H1 (cell line): ENCODE data around the gene CEP170.
"Not testable (repeated sequence)": the region's sequence is repeated elsewhere in the genome, so short reads cannot be mapped to it uniquely, and the experiment has no call there.

ENCODE experiments used
- CHD1 ChIP-seq: IDR thresholded peaks from 2 replicates; pipeline ENCODE4 v1.6.1; 2012; ENCODE audit warnings: low read depth, low read length, improper control_type of control experiment
- CHD2 ChIP-seq: IDR thresholded peaks from 2 replicates; pipeline ENCODE4 v1.6.1; 2012; ENCODE audit warnings: low read length, improper control_type of control experiment
- EZH2 ChIP-seq: fragments of 200-600 bp; sonication (generic); IDR thresholded peaks from 2 replicates; pipeline ENCODE4 v1.7.1; 2012; ENCODE audit warnings: low read depth, mild to moderate bottlenecking, moderate library complexity, low read length, inconsistent platforms; ENCODE audit not compliant: severe bottlenecking
- GABPA ChIP-seq: IDR thresholded peaks from 2 replicates; pipeline ENCODE4 v1.6.1; 2011; ENCODE audit warnings: mild to moderate bottlenecking, low read length, moderate library complexity, borderline replicate concordance; ENCODE audit not compliant: insufficient read depth
- HDAC6 ChIP-seq: IDR thresholded peaks from one replicate; pipeline ENCODE4 v1.7.1; 2012; ENCODE audit warnings: low read depth, mild to moderate bottlenecking, inconsistent platforms, low read length, moderate library complexity
- POLR2AphosphoS5 ChIP-seq: IDR thresholded peaks from 2 replicates; pipeline ENCODE4 v1.6.1; 2011; ENCODE audit warnings: low read depth, low read length
- POU5F1 ChIP-seq: IDR thresholded peaks from 2 replicates; pipeline ENCODE4 v1.6.1; 2011; ENCODE audit warnings: low read depth, mild to moderate bottlenecking, low read length, moderate library complexity
- TAF7 ChIP-seq: optimal IDR thresholded peaks from 2 replicates; pipeline ENCODE3; 2011; ENCODE audit warnings: low read depth, mild to moderate bottlenecking, inconsistent platforms, low read length, moderate library complexity, borderline replicate concordance
- TF ChIP-seq, protein P1 (sequence below), 3 experiments: IDR thresholded peaks; 1 replicate in 2 of 3; 2 replicates in 1 of 3; pipeline versions ENCODE4 v1.5.1 to v1.6.1; 2011; ENCODE audit warnings: low read length in 3 of 3, mild to moderate bottlenecking in 3 of 3, inconsistent platforms in 2 of 3, low read depth in 1 of 3, moderate library complexity in 1 of 3; ENCODE audit not compliant: insufficient read depth in 1 of 3; ENCODE audit errors: control extremely low read depth in 1 of 3
- TF ChIP-seq, protein P2 (sequence below): IDR thresholded peaks from 2 replicates; pipeline ENCODE4 v1.6.1; 2011; ENCODE audit warnings: low read length, improper control_type of control experiment
- TF ChIP-seq, protein P3 (sequence below): IDR thresholded peaks from 2 replicates; pipeline ENCODE4 v1.6.1; 2012; ENCODE audit warnings: low read length, inconsistent platforms

DNA sequence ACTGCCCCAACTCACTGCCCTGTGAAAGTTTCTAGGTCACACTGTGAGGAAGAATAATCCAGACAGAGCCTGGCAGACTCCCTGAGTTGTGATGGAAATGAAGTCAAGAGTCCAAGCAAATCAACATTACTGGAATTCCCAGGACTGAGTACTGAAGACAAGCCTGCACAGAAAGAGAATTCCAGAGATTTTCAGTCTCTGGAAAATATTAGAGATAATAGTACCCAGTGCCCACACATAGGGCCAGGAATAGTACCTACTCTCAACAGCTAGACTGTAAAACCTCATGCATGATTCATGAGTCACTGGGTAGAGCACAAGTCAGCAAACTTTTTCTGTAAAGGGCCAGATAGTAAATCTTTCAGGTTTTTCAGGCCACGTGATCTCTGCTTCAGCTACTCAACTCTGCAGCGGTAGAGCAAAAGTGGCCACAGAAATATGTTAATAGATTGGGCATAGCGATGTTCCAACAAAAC is 50.0 kb downstream of the CEP170 start:
- TF ChIP-seq GABPA, CHD1, HDAC6, POU5F1, POLR2AphosphoS5, CHD2, TAF7, EZH2: not testable (repeated sequence)
- TF ChIP-seq, protein P1, sequence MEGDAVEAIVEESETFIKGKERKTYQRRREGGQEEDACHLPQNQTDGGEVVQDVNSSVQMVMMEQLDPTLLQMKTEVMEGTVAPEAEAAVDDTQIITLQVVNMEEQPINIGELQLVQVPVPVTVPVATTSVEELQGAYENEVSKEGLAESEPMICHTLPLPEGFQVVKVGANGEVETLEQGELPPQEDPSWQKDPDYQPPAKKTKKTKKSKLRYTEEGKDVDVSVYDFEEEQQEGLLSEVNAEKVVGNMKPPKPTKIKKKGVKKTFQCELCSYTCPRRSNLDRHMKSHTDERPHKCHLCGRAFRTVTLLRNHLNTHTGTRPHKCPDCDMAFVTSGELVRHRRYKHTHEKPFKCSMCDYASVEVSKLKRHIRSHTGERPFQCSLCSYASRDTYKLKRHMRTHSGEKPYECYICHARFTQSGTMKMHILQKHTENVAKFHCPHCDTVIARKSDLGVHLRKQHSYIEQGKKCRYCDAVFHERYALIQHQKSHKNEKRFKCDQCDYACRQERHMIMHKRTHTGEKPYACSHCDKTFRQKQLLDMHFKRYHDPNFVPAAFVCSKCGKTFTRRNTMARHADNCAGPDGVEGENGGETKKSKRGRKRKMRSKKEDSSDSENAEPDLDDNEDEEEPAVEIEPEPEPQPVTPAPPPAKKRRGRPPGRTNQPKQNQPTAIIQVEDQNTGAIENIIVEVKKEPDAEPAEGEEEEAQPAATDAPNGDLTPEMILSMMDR (IDR thresholded peaks at IDR 0.05; ENCODE audit: control extremely low read depth in 1 of 3, insufficient read depth in 1 of 3, low read depth in 1 of 3, low read length in 3 of 3) = not testable (repeated sequence)
- TF ChIP-seq, protein P2, sequence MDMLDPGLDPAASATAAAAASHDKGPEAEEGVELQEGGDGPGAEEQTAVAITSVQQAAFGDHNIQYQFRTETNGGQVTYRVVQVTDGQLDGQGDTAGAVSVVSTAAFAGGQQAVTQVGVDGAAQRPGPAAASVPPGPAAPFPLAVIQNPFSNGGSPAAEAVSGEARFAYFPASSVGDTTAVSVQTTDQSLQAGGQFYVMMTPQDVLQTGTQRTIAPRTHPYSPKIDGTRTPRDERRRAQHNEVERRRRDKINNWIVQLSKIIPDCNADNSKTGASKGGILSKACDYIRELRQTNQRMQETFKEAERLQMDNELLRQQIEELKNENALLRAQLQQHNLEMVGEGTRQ = not testable (repeated sequence)
- TF ChIP-seq, protein P3, sequence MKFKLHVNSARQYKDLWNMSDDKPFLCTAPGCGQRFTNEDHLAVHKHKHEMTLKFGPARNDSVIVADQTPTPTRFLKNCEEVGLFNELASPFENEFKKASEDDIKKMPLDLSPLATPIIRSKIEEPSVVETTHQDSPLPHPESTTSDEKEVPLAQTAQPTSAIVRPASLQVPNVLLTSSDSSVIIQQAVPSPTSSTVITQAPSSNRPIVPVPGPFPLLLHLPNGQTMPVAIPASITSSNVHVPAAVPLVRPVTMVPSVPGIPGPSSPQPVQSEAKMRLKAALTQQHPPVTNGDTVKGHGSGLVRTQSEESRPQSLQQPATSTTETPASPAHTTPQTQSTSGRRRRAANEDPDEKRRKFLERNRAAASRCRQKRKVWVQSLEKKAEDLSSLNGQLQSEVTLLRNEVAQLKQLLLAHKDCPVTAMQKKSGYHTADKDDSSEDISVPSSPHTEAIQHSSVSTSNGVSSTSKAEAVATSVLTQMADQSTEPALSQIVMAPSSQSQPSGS = not testable (repeated sequence)
